Endothelial cell of umbilical vein (primary cell): ENCODE measurements around the gene DAB2IP. TPM values are rescaled to one million over a fixed set of nuclear protein-coding genes. Genes with fewer than 3 reads are reported as not detected.

Experiments
- BruUV-seq: library from RNA; stranded (reverse); fragments of 400-500 nt; replicated peaks from 2 replicates; lab custom pipeline; 2021; lab: Mats Ljungman, UMichigan
- CTCF ChIA-PET: fragments of 300-600, 350-600 bp; sonication (Branson Sonifier 250); formaldehyde crosslinking; loops from one replicate; lab custom pipeline; 2021; ENCODE audit warnings: antibody characterized with exemption, inconsistent platforms; lab: Charles Lee
- POLR2A ChIA-PET: fragments of 300-600, 350-600 bp; sonication (Branson Sonifier 250); formaldehyde crosslinking; loops from one replicate; lab custom pipeline; 2021; ENCODE audit warnings: antibody characterized with exemption, inconsistent platforms; lab: Charles Lee
- DNase-seq: peaks from one replicate; pipeline ENCODE4 v3.0.0-alpha.2; 2011; ENCODE audit warnings: low read depth, low spot score
- FAIRE-seq: peaks from 2 replicates; lab custom pipeline; 2011; peaks lifted over from hg19 to GRCh38; lab: Jason Lieb, UNC
- H2AFZ ChIP-seq: 2 replicates; pipeline ENCODE4 v1.6.0; 2012; ENCODE audit warnings: low read depth, low read length, control low read depth, inconsistent platforms
- H3K27ac ChIP-seq: 2 replicates; pipeline ENCODE4 v1.5.1; 2011; ENCODE audit warnings: low read depth, mild to moderate bottlenecking, control low read depth, low read length, moderate library complexity; ENCODE audit not compliant: insufficient read depth
- H3K27me3 ChIP-seq, 2 experiments: 2 replicates each; pipeline versions ENCODE4 v1.6.0 to v1.6.1; 2011; ENCODE audit warnings: low read length in 2 of 2, mixed read lengths in 1 of 2; ENCODE audit not compliant: control insufficient read depth in 2 of 2, insufficient read depth in 2 of 2
- H3K36me3 ChIP-seq, 2 experiments: 2 replicates in 1 of 2; 3 replicates in 1 of 2; pipeline ENCODE4 v1.5.1; 2011; ENCODE audit warnings: low read length in 2 of 2, mild to moderate bottlenecking in 1 of 2, moderate library complexity in 1 of 2; ENCODE audit not compliant: control insufficient read depth in 2 of 2, insufficient read depth in 2 of 2; ENCODE audit errors: extremely low read depth in 1 of 2
- H3K4me1 ChIP-seq: 3 replicates; pipeline ENCODE4 v1.5.1; 2011; ENCODE audit warnings: mild to moderate bottlenecking, low read length; ENCODE audit not compliant: control insufficient read depth, insufficient read depth; ENCODE audit errors: extremely low read depth
- H3K4me2 ChIP-seq: 2 replicates; pipeline ENCODE4 v1.6.1; 2011; ENCODE audit warnings: low read length, control low read depth, mixed read lengths; ENCODE audit not compliant: insufficient read depth
- H3K4me3 ChIP-seq, 3 experiments: fragments of 200-600 bp in 1 of 3; sonication (generic), shearing (Covaris generic) in 1 of 3; replicated peaks in 1 of 3; 2 replicates each; pipeline ENCODE4 v1.5.1; 2011 to 2016; ENCODE audit warnings: control low read depth in 3 of 3, low read length in 3 of 3, mild to moderate bottlenecking in 2 of 3, inconsistent platforms in 1 of 3, low read depth in 1 of 3, moderate library complexity in 1 of 3; ENCODE audit not compliant: insufficient read depth in 1 of 3
- H3K79me2 ChIP-seq: 2 replicates; pipeline ENCODE4 v1.6.0; 2012; ENCODE audit warnings: low read length, inconsistent platforms; ENCODE audit not compliant: control insufficient read depth, insufficient read depth
- H3K9ac ChIP-seq: replicated peaks from 2 replicates; pipeline ENCODE3; 2011; ENCODE audit warnings: low read length, control low read depth; ENCODE audit not compliant: insufficient read depth; ENCODE audit errors: extremely low read depth
- H3K9me1 ChIP-seq: replicated peaks from 3 replicates; pipeline ENCODE4 v1.6.0; 2011; ENCODE audit warnings: mild to moderate bottlenecking, low read length; ENCODE audit not compliant: control insufficient read depth, insufficient read depth; ENCODE audit errors: extremely low read depth
- H3K9me3 ChIP-seq: replicated peaks from 2 replicates; pipeline ENCODE4 v1.5.1; 2012; ENCODE audit warnings: low read length, inconsistent platforms; ENCODE audit not compliant: control insufficient read depth, insufficient read depth
- H4K20me1 ChIP-seq: replicated peaks from 2 replicates; pipeline ENCODE3; 2011; ENCODE audit warnings: mild to moderate bottlenecking, low read length; ENCODE audit not compliant: control insufficient read depth, insufficient read depth; ENCODE audit errors: extremely low read depth
- EZH2 ChIP-seq: IDR thresholded peaks from 2 replicates; pipeline ENCODE4 v1.6.1; 2012; ENCODE audit warnings: borderline replicate concordance, low read depth, mild to moderate bottlenecking, moderate library complexity, low read length, inconsistent platforms; ENCODE audit not compliant: severe bottlenecking
- FOS ChIP-seq: IDR thresholded peaks from 2 replicates; pipeline ENCODE4 v1.6.1; 2011; ENCODE audit warnings: mild to moderate bottlenecking, low read length, moderate library complexity, borderline replicate concordance; ENCODE audit not compliant: insufficient read depth
- GATA2 ChIP-seq: IDR thresholded peaks from 2 replicates; pipeline ENCODE4 v1.7.0; 2011; ENCODE audit warnings: low read depth, mild to moderate bottlenecking, moderate library complexity, mixed read lengths, low read length; ENCODE audit not compliant: insufficient read length, insufficient read depth
- JUN ChIP-seq: IDR thresholded peaks from 2 replicates; pipeline ENCODE4 v1.6.1; 2011; ENCODE audit warnings: borderline replicate concordance, low read depth; ENCODE audit not compliant: insufficient read length, insufficient read depth
- MYC ChIP-seq: IDR thresholded peaks from one replicate; pipeline ENCODE4 v1.6.1; 2011; ENCODE audit warnings: mild to moderate bottlenecking, low read depth, low read length
- POLR2A ChIP-seq: IDR thresholded peaks from 2 replicates; pipeline ENCODE4 v1.6.1; 2012; ENCODE audit warnings: low read depth, mild to moderate bottlenecking, control low read depth, low read length
- POLR2AphosphoS5 ChIP-seq: IDR thresholded peaks from 2 replicates; pipeline ENCODE4 v1.6.1; 2012; ENCODE audit warnings: low read depth, mild to moderate bottlenecking, control low read depth, low read length, moderate library complexity; ENCODE audit not compliant: insufficient read depth
- dilution Hi-C: fragments of 300-500 bp; cut with MboI; formaldehyde crosslinking; loops from one replicate; pipeline ENCODE4 v1.15.0; 2019; ENCODE audit warnings: low sequenced_read_pairs; ENCODE audit not compliant: extremely low pct_ligation_motif_present
- intact Hi-C: fragments of 100-400 bp; cut with micrococcal nuclease; formaldehyde crosslinking; loops from one replicate; pipeline ENCODE4 v1.10.0; 2022
- polyA plus RNA-seq, 4 experiments: library from polyadenylated mRNA; depleted of rRNA in 3 of 4; stranded (reverse) in 3 of 4; unstranded in 1 of 4; fragments of >200 nt; gene quantifications; 2 replicates each; pipeline versions ENCODE4 v1.2.1 to v1.2.3, GENCODE V29; 2011 to 2012; ENCODE audit warnings: missing spikeins in 1 of 4
- total RNA-seq: library from RNA; stranded (reverse); gene quantifications from 2 replicates; pipeline ENCODE4 v1.2.3, GENCODE V29; 2021
- TF ChIP-seq, protein P1 (sequence below), 2 donors: IDR thresholded peaks; 1 replicate in 1 of 2; 2 replicates in 1 of 2; pipeline ENCODE4 v1.5.1; 2011; ENCODE audit warnings: low read length in 2 of 2, mild to moderate bottlenecking in 2 of 2, moderate library complexity in 2 of 2, control low read depth in 1 of 2, inconsistent platforms in 1 of 2, low read depth in 1 of 2; ENCODE audit not compliant: insufficient read depth in 1 of 2; ENCODE audit errors: extremely low read depth in 1 of 2
- TF ChIP-seq, protein P2 (sequence below): IDR thresholded peaks from 2 replicates; pipeline ENCODE4 v1.6.1; 2011; ENCODE audit not compliant: insufficient read depth, insufficient read length

Gene DAB2IP
- total and polyA plus RNA-seq, 2 donors (not counting 3 experiments of a cell fraction or from before 2014, with no cell fraction given), result 29.2 to 53.6 TPM

DNA sequence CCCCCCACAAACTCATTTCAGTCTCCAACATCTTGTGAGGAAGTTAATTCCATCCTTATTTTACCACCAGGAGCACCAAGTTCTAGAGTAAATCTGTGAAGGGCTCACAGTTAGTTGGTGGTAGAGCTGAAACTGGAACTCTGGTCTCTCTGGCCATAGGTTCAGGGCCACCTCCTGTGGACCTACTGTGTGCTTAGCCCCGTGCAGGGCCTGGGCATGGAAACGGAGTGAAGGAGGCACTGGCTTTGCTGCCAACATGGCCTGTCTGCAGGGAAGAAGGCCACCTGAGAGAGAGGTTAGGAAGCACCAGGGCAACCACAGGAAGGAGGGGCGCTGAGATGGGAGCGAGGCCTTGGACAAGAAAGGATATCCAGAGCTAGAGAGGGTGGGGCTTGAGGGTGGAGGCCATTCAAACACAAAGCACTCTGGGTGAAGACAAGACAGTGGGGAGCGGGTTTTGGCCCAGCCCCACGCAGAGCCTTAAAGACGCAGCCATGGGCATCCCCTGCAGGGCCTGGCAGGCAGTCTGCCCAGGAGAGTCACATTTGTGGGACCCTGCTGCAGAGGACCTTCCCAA is 16.0 kb upstream of the DAB2IP start:
- FAIRE-seq (no peak), DNase-seq (no peak)
- Histone ChIP-seq H3K9me3 (no peaks in the 10 kb centered on the region), H3K79me2 (no peaks in the 10 kb centered on the region), H4K20me1 (no peaks in the 10 kb centered on the region), H3K9me1 (no peaks in the 10 kb centered on the region), H3K27me3 (no peaks in the 10 kb centered on the region), H3K4me1 (peaks cover 17% of the 10 kb centered on the region), H3K4me2 (no peak overlapping the region), H3K4me3 (no peak overlapping the region), H2AFZ (no peak overlapping the region), H3K27ac (no peak overlapping the region), H3K9ac (no peak overlapping the region), H3K36me3 (no peaks in the 10 kb centered on the region)
- POLR2A ChIA-PET, result no interaction called here
- intact Hi-C loops, result no loop called here
- CTCF ChIA-PET, result interaction anchor here (0.7 to 8.2 kb wide), 4 partner anchors 15 to 65 kb away, joined by 3 to 143 read pairs (median 4); no protein-coding TSS in a partner anchor
- dilution Hi-C loops, result no loop called here
- TF ChIP-seq EZH2 (no peak), FOS (no peak), POLR2AphosphoS5 (no peak), JUN (no peak), GATA2 (no peak), MYC (no peak), POLR2A (no peak)
- TF ChIP-seq, protein P1, sequence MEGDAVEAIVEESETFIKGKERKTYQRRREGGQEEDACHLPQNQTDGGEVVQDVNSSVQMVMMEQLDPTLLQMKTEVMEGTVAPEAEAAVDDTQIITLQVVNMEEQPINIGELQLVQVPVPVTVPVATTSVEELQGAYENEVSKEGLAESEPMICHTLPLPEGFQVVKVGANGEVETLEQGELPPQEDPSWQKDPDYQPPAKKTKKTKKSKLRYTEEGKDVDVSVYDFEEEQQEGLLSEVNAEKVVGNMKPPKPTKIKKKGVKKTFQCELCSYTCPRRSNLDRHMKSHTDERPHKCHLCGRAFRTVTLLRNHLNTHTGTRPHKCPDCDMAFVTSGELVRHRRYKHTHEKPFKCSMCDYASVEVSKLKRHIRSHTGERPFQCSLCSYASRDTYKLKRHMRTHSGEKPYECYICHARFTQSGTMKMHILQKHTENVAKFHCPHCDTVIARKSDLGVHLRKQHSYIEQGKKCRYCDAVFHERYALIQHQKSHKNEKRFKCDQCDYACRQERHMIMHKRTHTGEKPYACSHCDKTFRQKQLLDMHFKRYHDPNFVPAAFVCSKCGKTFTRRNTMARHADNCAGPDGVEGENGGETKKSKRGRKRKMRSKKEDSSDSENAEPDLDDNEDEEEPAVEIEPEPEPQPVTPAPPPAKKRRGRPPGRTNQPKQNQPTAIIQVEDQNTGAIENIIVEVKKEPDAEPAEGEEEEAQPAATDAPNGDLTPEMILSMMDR (IDR thresholded peaks at IDR 0.05; ENCODE audit: extremely low read depth in 1 of 2, insufficient read depth in 1 of 2, low read depth in 1 of 2, low read length in 2 of 2), result no peak
- TF ChIP-seq, protein P2, sequence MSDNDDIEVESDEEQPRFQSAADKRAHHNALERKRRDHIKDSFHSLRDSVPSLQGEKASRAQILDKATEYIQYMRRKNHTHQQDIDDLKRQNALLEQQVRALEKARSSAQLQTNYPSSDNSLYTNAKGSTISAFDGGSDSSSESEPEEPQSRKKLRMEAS, result no peak
- BruUV-seq, result no TSS peak
